B cell (primary cell): ENCODE data around the gene EPX. TPM values are rescaled to one million over a fixed set of nuclear protein-coding genes. Genes with fewer than 3 reads are reported as not detected.

Source experiments
- ATAC-seq: fragments of 200-7000 bp; cut with Tn5 transposase; one replicate; pipeline ENCODE4 v1.10.0; 2021; ENCODE audit warnings: low read depth, mild to moderate bottlenecking, moderate number of reproducible peaks, moderate library complexity
- CTCF ChIA-PET: fragments of 350-600 bp; sonication (Branson Sonifier 250); formaldehyde crosslinking; loops from one replicate; lab custom pipeline; 2021; ENCODE audit warnings: antibody characterized with exemption, inconsistent platforms; lab: Charles Lee
- POLR2A ChIA-PET: fragments of 350-600 bp; sonication (Branson Sonifier 250); formaldehyde crosslinking; loops from one replicate; lab custom pipeline; 2021; ENCODE audit warnings: antibody characterized with exemption; lab: Charles Lee
- DNase-seq: peaks from one replicate; pipeline ENCODE4 v3.0.0; 2013
- H2AFZ ChIP-seq: 2 replicates; pipeline ENCODE4 v1.6.1; 2012; ENCODE audit warnings: mild to moderate bottlenecking, low read depth, low read length; ENCODE audit not compliant: insufficient read depth, poor library complexity, severe bottlenecking
- H3K27ac ChIP-seq, 2 donors: 1 replicate in 1 of 2; 2 replicates in 1 of 2; pipeline ENCODE4 v1.5.1; 2012 to 2013; ENCODE audit warnings: low read length in 2 of 2, mild to moderate bottlenecking in 2 of 2, moderate library complexity in 1 of 2
- H3K27me3 ChIP-seq, 4 experiments: fragments of 200-600 bp in 1 of 4; sonication (generic) in 1 of 4; replicated peaks in 1 of 4; 1 replicate in 2 of 4; 2 replicates in 2 of 4; pipeline versions ENCODE4 v1.6.1 to v1.7.0; 2013 to 2016; ENCODE audit warnings: low read length in 3 of 4, mild to moderate bottlenecking in 2 of 4, mixed read lengths in 1 of 4, moderate library complexity in 1 of 4; ENCODE audit not compliant: insufficient read depth in 4 of 4, control insufficient read depth in 3 of 4; ENCODE audit errors: control extremely low read depth in 1 of 4
- H3K36me3 ChIP-seq, 2 experiments: replicated peaks in 1 of 2; 1 replicate in 1 of 2; 2 replicates in 1 of 2; pipeline versions ENCODE4 v1.6.1 to v1.7.1; 2013; ENCODE audit warnings: low read length in 1 of 2; ENCODE audit not compliant: insufficient read depth in 2 of 2, control insufficient read depth in 1 of 2; ENCODE audit errors: control extremely low read depth in 1 of 2, extremely low read depth in 1 of 2
- H3K4me1 ChIP-seq, 2 donors: fragments of 200-600 bp in 1 of 2; sonication (generic) in 1 of 2; 1 replicate in 1 of 2; 2 replicates in 1 of 2; pipeline versions ENCODE4 v1.5.1 to v1.6.1; 2013 to 2017; ENCODE audit warnings: low read length in 2 of 2; ENCODE audit not compliant: control insufficient read depth in 2 of 2, insufficient read depth in 2 of 2
- H3K4me2 ChIP-seq: replicated peaks from 2 replicates; pipeline ENCODE3; 2012; ENCODE audit warnings: mild to moderate bottlenecking, low read depth, low read length; ENCODE audit not compliant: poor library complexity, severe bottlenecking
- H3K4me3 ChIP-seq, 5 experiments: fragments of 200-600 bp in 1 of 5; sonication (generic) in 1 of 5; 1 replicate in 3 of 5; 2 replicates in 2 of 5; pipeline versions ENCODE4 v1.5.1 to v1.7.0; 2011 to 2016; ENCODE audit warnings: low read length in 4 of 5, mild to moderate bottlenecking in 4 of 5, low read depth in 2 of 5, control low read depth in 1 of 5, moderate library complexity in 1 of 5; ENCODE audit not compliant: insufficient read depth in 1 of 5; ENCODE audit errors: control extremely low read depth in 1 of 5, extremely low read depth in 1 of 5
- H3K79me2 ChIP-seq: fragments of 200-600 bp; sonication (generic); one replicate; pipeline ENCODE4 v1.6.0; 2016; ENCODE audit warnings: low read length; ENCODE audit not compliant: control insufficient read depth, insufficient read depth
- H3K9ac ChIP-seq: fragments of 200-600 bp; sonication (generic); 2 replicates; pipeline ENCODE4 v1.6.1; 2017; ENCODE audit warnings: mild to moderate bottlenecking, low read length, moderate library complexity
- H3K9me3 ChIP-seq, 3 donors: one replicate each; pipeline versions ENCODE4 v1.6.1 to v1.7.1; 2013; ENCODE audit warnings: low read length in 2 of 3; ENCODE audit not compliant: control insufficient read depth in 2 of 3, insufficient read depth in 1 of 3; ENCODE audit errors: control extremely low read depth in 1 of 3
- H4K20me1 ChIP-seq: 2 replicates; pipeline ENCODE4 v1.6.0; 2012; ENCODE audit warnings: mild to moderate bottlenecking, low read length; ENCODE audit not compliant: insufficient read depth, control insufficient read depth, poor library complexity, severe bottlenecking
- H3K27ac Mint-ChIP-seq: one replicate; pipeline ENCODE4 v1.8.0; 2021; ENCODE audit warnings: mixed read lengths
- H3K27me3 Mint-ChIP-seq: one replicate; pipeline ENCODE4 v1.8.0; 2021; ENCODE audit warnings: mixed read lengths
- H3K4me1 Mint-ChIP-seq: one replicate; pipeline ENCODE4 v1.8.0; 2021; ENCODE audit warnings: mixed read lengths
- H3K4me3 Mint-ChIP-seq: one replicate; pipeline ENCODE4 v1.8.0; 2021; ENCODE audit warnings: mixed read lengths
- H3K9me3 Mint-ChIP-seq: one replicate; pipeline ENCODE4 v1.8.0; 2022; ENCODE audit warnings: mixed read lengths; ENCODE audit not compliant: insufficient read depth
- EZH2 ChIP-seq: IDR thresholded peaks from 2 replicates; pipeline ENCODE4 v1.6.1; 2012; ENCODE audit warnings: borderline replicate concordance, low read depth, mild to moderate bottlenecking, moderate library complexity, low read length; ENCODE audit not compliant: insufficient read depth, poor library complexity, severe bottlenecking
- WGBS: methylation state at CpG from one replicate; pipeline ENCODE4 v1.1.5; 2013; ENCODE audit warnings: missing lambda C conversion rate; ENCODE audit not compliant: insufficient coverage; 5-methylcytosine and 5-hydroxymethylcytosine counted together
- intact Hi-C: fragments of 100-400 bp; cut with micrococcal nuclease; formaldehyde crosslinking; loops from one replicate; pipeline ENCODE4 v1.10.0; 2022
- polyA plus RNA-seq: library from polyadenylated mRNA; depleted of rRNA; stranded (reverse); fragments of >200 nt; gene quantifications from 2 replicates; pipeline ENCODE4 v1.2.3, GENCODE V29; 2012
- total RNA-seq, 2 donors: library from RNA; stranded (reverse); fragments of 120-200 nt in 1 of 2; gene quantifications; 1 replicate in 1 of 2; 2 replicates in 1 of 2; pipeline versions ENCODE4 v1.2.3 to v1.2.4, GENCODE V29; 2013 to 2022
- TF ChIP-seq, protein P1 (sequence below): fragments of 200-600 bp; IDR thresholded peaks from one replicate; pipeline ENCODE4 v1.8.0; 2022; ENCODE audit warnings: antibody characterized with exemption, mild to moderate bottlenecking

Gene EPX
- total and polyA plus RNA-seq, 2 donors (not counting 1 experiment from before 2014, with no cell fraction given) = not detected

GRCh38 chr17:58250344-58251011 lies 58.0 kb downstream of the EPX start:
- intact Hi-C loops = no loop called here

GRCh38 chr17:58252141-58252540 lies 59.6 kb downstream of the EPX start:
- CTCF ChIA-PET = interaction anchor here (8.4 kb wide), 1 partner anchor 35 kb away, joined by 58 read pairs; the partner anchor contains the start of gene MKS1
- 89% methylated on average over 9 of the region's 9 CpGs for WGBS
- Mint-ChIP-seq H3K9me3 (no peaks in the 10 kb centered on the region), H3K27me3 (peaks cover 11% of the 10 kb centered on the region), H3K4me1 (peaks cover 19% of the 10 kb centered on the region), H3K4me3 (no peak overlapping the region), H3K27ac (no peak overlapping the region)
- H4K20me1 ChIP-seq = no peaks in the 10 kb centered on the region
- H3K9ac ChIP-seq = no peak overlapping the region
- no peaks in the 10 kb centered on the region for H3K79me2 ChIP-seq
- H3K27ac ChIP-seq = no peak overlapping the region
- H3K27me3 ChIP-seq = peaks cover 0 to 26% (median 10%) of the 10 kb centered on the region in 4 experiments
- no peak overlapping the region for H3K4me3 ChIP-seq
- H3K9me3 ChIP-seq = no peaks in the 10 kb centered on the region
- no peak overlapping the region for H2AFZ ChIP-seq
- TF ChIP-seq, protein P1, sequence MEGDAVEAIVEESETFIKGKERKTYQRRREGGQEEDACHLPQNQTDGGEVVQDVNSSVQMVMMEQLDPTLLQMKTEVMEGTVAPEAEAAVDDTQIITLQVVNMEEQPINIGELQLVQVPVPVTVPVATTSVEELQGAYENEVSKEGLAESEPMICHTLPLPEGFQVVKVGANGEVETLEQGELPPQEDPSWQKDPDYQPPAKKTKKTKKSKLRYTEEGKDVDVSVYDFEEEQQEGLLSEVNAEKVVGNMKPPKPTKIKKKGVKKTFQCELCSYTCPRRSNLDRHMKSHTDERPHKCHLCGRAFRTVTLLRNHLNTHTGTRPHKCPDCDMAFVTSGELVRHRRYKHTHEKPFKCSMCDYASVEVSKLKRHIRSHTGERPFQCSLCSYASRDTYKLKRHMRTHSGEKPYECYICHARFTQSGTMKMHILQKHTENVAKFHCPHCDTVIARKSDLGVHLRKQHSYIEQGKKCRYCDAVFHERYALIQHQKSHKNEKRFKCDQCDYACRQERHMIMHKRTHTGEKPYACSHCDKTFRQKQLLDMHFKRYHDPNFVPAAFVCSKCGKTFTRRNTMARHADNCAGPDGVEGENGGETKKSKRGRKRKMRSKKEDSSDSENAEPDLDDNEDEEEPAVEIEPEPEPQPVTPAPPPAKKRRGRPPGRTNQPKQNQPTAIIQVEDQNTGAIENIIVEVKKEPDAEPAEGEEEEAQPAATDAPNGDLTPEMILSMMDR = no peak
- TF ChIP-seq EZH2 = no peak
- no peak overlapping the region for H3K4me2 ChIP-seq
- POLR2A ChIA-PET = no interaction called here
- intact Hi-C loops = no loop called here
- H3K36me3 ChIP-seq = no peaks in the 10 kb centered on the region
- H3K4me1 ChIP-seq = peaks cover 14 to 18% of the 10 kb centered on the region in 2 donors
- DNase-seq = no peak
- no peak for ATAC-seq

More at GRCh38 chr17:58250344-58251011, 58.0 kb downstream of the EPX start:
- ChIA-PET POLR2A (interaction anchor here (0.5 to 1.2 kb wide), 4 partner anchors 95 to 401 kb away, joined by 4 read pairs; partner anchors contain the start of genes MRPS23 and SUPT4H1), CTCF (interaction anchor here (0.6 to 8.4 kb wide), 28 partner anchors 8 to 251 kb away, joined by 3 to 58 read pairs (median 6); partner anchors contain the start of genes HSF5, LPO, MKS1 and RNF43)
- H3K79me2 ChIP-seq = no peaks in the 10 kb centered on the region
- no peak for DNase-seq
- H3K4me2 ChIP-seq = no peak overlapping the region
- Mint-ChIP-seq H3K4me3 (peak overlapping the region; percentile 92), H3K27me3 (peaks cover 18% of the 10 kb centered on the region), H3K9me3 (no peaks in the 10 kb centered on the region), H3K4me1 (peaks cover 19% of the 10 kb centered on the region), H3K27ac (no peak overlapping the region)
- no peaks in the 10 kb centered on the region for H3K36me3 ChIP-seq
- no peak for ATAC-seq
- no peak overlapping the region for H3K9ac ChIP-seq
- H3K4me1 ChIP-seq = peaks cover 14 to 18% of the 10 kb centered on the region in 2 donors
- no peak overlapping the region for H3K27ac ChIP-seq
- WGBS = 83% methylated on average over 6 of the region's 12 CpGs
- no peaks in the 10 kb centered on the region for H4K20me1 ChIP-seq
- H3K27me3 ChIP-seq = peaks cover 0 to 32% (median 10%) of the 10 kb centered on the region in 4 experiments
- H2AFZ ChIP-seq = peak overlapping the region; percentile 93
- TF ChIP-seq, protein P1 = no peak
- no peak for TF ChIP-seq EZH2
- H3K4me3 ChIP-seq = no peak overlapping the region
- H3K9me3 ChIP-seq = no peaks in the 10 kb centered on the region
